SKM-1 (cell line): ENCODE data around the gene TET3.

ENCODE experiments used
- DNase-seq: peaks from one replicate; lab custom pipeline; 2025; ENCODE audit not compliant: unreplicated experiment; lab: John Stamatoyannopoulos, UW

TET3 gene

DNA sequence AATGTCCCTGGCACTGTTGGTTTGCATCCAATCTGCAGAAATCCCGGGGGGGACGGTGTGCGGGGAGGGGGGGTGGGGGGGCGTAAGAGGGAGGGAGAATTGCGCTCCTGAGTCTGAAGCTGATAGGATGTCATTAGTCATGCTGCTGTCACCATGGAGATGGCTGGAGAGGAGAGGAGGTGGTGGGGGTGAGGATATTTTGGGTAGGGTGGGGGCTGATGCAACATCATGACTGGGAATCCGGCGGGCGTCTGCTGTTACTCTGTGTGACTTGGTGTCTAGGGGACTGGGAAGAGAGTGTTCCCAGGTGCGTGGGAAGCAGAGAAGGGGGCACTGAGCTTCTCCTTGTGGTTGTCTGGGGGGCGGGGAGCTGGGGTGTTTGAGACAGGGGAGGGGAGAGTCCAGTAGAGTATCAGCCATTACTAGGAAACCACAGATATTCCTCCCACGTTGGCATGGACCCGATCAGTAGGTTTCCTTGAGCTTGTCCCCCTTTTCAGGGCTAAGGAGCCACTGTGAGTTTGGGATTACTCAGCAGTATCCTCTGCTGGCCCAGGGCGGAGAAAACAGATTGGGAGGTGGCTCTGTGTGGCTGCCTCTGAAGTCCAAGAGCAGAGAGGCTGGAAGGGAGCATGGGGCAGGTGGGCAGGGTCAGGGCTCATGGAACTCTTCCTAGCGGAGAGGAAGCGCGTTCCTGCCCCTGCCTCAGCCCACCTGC, 18.9 kb downstream of the TET3 start:
- no peak for DNase-seq

DNA sequence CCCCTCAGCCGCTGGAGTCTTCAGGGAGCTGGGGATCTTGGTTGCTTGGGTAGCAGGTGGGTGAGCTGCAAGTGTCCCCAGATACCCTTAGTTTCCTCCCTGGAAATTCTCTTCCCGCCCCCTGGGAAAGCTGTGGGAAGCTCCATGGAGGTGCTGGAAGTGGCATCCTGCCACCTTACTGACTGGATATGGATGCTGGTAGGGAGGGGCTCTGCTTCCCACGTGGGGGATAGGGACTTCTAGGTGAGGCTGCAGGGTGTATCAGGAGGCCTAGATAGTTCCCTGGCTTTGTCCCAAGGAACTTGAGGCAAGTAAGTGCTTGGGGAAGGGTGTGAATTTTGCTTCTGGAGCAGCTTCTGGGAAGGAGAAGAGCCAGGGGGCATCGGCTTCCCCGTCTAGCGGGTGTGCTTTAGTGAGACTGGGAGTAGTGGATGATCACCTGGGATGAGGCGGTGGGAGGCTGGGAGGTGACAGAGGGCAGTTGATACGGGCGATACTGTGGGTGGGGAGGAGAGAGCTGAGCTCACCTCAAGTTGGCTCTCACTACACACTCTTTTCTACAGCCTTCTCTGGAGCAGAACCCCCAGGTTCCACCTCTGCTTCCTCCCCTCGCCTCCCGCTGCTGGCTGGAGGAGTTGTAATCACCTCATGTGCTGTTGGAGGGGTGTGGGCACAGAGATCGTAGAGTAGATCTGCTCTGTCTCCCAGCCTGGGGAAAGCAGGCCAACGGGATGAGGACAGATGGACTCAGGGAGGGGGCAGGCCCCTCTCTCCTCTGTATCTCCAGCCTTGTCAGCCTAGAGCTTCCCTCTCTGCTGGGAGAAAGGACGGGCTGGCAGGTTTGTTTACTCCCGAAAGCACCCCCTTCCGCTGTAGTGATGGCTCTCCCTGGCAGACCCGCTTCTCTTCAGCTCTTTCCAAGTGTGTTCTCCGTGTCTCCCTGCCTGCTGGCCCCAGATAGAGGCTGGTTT, 19.8 kb downstream of the TET3 start:
- no peak for DNase-seq

DNA sequence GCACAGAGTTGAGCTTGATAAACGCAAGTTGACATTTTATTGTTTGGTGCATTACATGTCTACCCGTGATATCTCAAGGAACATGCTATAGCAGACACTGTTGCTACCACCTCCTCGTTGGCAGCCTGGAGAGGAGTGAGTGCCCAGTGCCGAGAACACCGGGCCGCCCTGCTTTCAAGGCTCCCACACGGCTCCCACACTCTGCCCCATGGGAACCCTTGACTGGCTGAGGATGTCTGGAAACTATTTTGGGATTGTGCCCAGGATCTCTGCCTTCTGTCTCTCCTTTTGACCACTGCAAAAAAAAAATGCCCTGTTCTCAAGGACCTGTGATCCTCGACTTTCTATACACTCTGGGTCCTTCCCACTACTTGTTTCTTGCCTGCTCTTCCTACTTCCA, 21.1 kb downstream of the TET3 start:
- DNase-seq: no peak

DNA sequence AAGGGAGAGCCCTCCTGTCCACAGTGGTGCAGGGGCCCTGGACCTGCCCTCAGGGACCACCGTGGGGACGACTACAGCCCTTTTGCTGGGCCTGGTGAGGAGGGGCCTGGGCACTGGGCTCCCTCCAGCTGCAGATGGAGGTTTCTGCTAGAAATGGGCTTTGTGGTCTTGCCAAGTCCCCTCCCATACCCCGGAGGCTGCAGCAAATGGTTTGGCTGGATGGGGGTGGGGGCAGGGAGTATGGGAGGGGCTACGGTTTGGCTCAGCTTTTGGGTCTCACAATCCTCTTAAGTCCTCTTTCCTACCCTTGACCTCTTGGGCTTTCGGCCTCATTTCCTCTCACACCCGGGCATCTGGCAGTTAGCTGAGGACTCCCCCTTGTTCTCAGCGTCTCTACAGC, 21.7 kb downstream of the TET3 start:
- DNase-seq: no peak

DNA sequence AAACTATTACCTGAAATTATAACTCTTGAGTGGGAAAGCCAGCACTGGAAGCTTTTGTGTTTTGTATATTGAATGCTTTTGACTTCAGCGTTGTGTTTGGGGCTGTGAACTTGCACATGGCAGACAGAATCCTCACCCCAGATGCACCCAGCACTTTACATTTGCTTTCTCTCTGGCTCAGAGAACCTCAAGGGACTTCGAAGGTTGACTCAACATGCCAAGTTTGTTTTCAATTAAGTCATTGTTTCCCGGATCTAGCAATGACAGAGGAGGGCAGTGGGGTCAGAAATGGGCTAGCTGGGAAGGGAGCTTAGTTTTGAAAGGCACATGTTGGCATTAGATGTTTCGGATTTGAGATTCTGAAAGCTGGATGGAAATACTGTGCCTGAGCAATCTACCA, 22.4 kb downstream of the TET3 start:
- DNase-seq: no peak

DNA sequence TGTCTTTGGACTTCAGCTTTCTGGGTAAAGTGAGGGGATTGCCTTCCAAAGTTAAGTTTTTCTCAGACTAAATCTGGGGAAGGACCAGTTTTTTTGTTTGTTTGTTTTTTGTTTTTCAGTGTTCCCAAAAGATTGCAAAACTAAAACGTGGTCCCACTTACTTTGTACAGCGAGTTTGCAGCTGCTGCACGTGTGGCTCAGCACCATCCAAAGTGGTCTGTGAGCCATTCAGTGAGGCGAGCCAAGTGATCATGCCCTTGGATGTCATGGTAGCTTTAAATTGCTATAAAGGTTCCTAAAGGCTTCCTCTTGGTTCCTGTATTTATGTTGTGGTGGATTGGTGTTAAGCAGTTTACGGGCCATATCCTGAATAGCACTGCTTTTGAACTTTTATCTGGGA, 23.0 kb downstream of the TET3 start:
- DNase-seq: no peak

DNA sequence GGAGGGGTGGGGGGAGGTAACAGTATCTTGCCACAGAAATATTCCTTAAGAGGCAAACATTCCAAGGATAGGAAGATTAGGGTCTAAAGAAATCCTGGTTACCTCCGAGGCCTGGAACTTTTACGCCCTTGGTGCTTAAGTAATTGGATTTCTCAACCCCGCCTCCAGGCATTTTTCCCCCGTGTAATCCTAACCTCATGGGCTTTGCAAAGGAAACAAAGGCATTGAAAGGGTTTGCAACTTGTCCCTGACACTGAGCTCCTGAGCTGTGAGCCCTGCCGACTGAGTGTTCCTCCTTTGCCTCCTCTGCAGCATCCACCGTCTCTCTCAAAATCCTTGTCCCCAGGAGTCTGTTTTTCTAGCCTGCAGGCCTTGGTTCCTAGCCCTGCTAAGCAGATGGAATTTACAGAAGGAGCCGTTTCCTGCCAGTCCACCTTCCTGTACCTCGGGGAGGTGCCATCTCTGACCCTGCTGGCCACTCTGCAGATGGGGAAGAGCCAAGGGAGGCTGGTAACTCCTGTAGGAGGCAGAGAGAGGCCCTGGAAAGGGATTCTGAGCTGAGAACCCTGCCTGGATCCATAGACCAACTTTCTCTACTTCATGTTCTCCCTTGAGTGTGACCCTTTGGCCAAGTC, 24.2 kb downstream of the TET3 start:
- no peak for DNase-seq

DNA sequence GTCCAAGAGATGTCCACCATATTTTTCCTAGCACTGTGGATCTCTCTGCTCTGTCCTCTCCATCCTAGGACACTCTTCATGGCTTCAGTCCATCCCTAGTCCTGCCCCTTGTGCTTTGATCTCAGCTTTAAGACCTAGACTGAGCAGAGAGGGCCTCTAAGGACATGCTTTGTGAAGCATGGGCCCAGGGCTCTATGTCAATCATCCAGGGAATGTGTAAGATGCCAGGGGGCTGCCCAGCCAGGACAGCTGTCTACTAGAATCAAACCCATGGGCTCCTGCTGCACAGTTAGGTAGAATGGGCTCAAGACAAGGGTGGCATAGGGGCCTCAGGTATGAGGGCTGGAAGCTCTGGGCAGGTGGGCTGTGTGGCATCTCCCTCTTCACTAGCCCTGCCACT, 24.9 kb downstream of the TET3 start:
- no peak for DNase-seq

DNA sequence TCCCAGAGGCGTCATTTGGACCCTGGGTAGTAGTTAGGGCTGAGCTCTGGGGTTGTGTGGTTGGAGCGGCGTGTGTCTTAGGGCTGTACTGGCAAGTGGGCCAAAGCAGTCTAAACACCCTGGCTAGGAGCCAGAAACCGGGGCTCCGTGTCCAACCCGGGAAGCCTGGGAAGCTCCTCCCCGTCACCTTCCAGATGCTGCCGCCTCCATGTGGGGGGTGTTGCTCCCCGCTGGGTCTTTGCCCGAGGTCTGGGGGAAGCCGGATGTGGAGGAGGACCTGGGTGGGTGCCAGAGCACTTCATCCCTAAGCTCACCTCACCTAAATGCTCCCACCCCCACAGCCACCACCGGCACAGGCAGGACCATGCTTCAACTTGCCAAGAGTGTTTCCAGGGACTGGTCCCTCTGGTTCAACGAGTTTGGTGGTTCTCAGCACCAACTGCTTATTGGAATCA, 25.4 kb downstream of the TET3 start:
- no peak for DNase-seq

DNA sequence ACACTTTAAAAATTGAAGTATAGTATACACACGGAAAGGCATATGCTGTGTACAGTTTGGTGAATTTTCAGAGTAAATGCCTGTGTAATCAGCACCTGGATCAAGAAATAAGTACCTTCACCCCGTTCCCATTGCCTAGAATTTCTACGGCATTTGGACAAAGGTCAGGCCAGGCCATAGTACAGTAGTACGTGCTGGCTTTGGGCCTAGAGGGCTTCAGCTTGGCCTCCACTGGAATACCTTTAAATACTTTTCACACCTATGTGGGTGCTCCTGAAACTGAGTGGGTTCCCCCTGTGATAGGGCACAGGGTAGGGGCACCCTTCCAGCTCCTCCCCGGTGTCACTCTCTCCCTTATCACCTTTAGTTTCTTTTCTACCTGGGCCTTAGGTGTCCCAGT, 26.5 kb downstream of the TET3 start:
- DNase-seq: no peak

DNA sequence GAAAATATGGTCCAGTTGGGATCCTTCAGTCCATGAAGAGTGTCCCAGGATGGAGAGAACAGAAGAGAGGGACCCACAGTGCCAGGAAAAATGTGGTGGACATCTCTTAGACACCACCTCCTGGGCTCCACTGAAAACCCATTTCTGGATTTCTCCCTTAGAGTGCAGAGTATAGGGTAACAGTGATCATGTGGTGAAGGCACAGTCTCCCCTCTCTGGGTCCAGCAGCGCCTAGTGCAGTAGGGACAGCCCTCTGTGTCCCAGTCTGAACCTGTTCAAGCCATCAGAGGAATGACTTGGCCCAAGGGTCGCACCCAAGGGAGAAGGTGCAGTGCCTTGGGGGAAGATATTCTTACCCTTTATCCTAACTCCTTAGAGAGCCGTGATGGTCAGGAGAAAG, 30.1 kb downstream of the TET3 start:
- no peak for DNase-seq

DNA sequence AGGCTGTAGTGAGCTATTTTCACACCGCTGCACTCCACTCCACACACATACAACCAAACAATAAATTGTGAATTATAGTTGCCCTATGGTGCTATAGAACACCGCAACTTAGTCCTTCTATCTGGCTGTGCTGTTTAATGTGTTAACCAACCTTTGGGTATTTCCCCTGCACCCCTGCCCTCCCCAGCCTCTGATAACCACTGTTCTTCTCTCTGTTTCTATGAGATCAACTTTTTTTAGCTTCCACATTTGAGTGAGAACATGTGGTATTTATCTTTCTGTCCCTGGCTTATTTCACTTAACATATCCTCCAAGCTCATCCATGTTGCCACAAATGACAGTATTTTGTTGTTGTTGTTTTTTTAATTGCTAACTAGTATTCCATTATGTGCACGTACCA, 32.5 kb downstream of the TET3 start:
- no peak for DNase-seq

DNA sequence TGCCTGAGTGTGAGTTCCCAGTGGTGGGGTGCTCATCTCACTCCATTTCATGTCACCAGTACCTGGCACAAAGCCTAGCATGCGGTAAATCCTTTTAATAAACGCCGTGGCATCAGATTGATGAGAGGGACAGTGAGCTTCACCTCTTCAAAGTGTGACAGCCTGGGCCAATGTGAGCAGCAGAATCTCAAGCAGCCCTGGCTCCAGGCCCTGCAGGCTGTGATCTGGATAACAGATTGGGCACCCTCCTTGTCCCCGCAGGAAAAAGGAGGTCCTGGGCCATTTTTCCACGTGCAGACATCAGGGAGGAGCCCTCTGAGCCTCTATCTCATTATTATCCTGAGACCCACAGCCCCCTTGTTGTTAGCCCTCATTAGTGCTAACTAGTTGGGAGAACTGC, 34.8 kb downstream of the TET3 start:
- DNase-seq: no peak

DNA sequence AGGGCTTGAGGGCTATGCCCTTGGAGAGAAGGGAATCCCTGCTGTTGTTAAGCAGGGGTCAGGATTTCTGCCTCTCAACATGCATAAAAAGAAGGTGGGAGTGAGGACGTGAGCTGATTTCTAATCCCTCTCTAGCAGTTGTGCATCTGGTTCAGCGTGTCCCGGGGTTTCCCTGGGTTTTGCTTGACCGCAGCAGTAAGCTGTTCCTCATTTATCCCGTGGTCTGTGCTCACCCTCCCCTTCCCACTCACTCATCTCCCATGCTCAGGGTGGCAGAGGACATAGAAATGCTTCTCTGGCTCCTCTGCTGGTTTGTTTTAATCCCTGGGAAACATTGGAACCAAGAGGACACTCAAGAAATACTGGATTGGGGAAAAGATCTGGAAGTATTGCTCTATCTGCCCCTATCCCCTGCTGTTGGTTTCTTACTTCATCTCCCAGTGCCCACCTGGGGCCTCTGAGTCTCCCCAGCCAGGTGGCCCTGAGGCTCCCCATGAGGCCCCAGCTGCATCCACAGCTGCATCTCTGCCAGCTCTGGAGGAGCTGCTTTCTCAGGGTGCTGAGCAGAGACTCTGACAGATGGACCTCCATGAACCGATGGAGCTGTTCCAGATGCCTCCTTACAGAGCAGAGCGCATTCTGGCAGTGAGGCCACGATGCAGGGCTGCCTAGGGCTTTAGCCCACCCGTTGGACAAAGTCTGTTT, 36.1 kb downstream of the TET3 start:
- no peak for DNase-seq

DNA sequence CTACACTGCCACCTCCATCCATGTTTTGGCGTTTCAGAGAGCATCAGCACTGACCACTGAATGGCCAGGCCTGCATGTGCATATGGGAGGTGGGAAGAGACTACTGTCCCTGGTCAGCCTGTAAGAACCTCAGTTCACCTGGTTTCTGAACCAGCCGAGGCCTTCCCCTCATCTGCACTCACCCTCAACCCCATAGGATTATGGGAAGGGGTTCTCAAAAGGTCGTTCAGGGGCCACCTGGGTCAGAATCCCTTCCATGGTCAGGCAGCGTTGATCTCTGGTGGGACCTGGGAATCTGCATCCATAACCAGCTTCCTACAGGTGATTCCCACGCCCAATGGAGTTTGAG, 36.7 kb downstream of the TET3 start:
- DNase-seq: no peak

DNA sequence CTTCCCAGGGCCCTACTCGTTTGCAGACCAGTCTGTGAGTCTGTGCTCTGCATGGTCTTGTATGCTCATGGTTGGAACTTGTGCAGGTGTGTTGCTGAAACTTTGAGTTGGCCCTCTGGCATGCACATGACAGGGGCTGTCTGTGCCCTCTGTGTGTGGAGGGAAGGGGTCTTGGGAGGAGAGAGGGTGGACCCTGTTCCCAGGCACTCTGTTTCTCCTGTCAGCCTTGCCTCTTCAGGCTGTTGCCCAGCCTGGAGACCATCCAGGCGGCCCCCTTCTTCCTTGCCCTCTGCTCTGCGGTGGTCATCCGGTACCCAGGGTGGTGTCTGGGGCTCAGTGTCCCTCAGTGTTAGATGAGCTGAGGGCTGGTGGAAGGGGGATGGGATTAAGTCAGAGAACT, 39.5 kb downstream of the TET3 start:
- no peak for DNase-seq

DNA sequence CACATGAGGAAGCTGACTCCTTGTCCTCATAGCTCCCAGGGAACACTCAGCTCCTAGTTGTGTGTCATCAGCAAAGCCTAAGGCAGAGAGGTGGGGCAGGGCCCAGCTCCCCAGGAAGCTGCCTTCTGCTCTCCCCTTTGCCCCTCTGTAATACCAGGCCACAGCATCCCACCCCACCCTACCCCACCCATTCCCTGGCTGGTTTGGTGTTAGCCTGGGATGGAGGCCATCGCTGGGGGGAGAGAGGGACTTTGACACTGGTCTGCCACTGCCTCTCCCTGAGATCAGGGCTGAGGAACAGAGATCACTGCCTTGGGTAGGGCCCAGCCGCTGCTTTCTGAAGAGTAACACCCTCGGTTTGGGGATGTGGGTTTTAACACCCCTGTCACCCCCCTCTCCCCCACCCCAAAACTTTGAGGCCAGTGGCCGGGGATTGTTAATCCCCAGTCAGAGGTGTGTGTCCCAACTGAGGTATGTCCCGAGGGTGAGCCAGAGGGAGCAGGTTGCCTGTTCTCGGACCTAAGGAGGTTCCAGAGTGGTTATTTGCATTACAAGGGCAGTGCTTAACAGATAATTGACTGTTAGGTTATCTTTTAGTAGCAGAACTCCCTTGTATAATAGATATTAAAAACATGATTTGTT, 41.4 kb downstream of the TET3 start:
- DNase-seq: no peak

DNA sequence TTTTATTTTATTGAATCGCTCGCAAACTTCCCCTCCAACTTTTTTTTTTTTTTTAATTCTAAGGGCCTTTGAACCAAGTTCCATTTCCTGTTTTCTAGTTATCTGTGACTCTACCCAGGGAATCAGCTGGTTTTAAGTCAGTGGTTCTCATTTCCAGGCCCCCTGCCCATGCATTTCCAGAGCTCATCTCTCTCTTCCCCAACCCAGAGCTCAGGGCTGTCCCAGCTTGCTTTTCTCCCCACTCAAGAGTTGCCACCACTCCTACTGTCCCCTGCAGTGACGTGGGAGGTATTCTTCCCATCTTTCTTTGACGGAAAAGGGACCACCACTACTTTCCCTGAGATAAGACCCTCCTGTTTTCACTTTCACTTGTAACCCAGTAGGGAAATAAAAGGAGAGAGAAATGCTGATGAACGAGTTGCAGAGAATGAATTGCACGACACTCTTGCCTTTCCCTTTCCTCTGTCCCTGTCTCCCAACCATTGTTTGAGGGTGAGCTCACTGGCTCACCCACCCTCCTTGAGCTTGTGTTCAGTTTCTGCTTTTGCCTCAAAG, 42.1 kb downstream of the TET3 start:
- DNase-seq: no peak

DNA sequence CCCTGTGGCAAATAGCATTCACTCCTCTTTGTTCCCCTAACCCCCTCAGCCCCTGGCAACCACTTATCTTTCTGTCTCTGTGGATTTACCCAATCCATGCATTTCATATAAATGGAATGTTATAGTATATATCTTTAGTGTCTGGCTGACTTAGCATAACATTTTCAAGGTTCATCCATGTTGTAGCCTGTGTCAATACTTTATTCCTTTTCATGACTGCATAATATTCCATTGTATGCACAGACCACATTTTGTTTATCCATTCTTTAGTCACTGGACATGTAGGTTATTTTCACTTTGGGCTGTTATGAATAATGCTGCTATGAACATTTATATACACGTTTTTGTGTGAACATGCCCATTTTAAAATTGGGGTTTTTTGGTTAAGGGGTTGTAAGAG, 42.8 kb downstream of the TET3 start:
- no peak for DNase-seq

DNA sequence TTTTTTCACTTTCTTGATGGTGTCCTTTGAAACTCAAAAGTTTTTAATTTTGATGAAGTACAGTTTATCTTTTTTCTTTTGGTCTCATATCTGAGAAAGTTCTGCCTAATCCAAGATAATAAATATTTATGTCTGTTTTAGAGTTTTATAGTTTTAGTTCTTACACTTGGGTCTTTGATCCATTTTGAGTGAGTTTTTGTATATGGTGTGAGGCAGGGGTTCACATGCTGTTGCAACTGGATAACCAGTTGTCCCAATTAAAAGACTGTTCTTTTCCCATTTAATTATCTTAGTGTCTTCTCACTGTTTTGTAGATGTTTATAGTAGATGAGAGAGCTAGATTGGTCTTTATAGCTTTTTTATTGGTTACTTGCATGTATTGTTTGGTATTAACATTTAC, 43.6 kb downstream of the TET3 start:
- DNase-seq: no peak

DNA sequence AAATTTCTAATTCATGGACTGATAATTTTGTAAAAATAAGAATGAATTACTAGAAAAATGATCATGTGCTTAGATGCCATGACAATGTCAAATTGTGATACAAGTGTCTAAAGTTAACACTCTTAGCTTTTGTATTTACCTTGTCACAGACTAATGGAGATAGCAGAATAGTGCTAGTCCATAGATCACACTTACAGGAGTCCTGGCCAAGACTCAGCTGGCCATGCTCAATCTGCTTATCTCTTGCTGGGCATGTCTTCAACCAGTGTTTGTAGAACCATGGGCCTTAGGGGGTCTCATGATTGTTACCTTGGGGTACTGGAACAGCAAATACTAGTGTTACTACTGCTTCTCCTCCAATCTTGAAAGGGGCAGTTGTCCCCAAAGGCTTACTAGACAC, 44.0 kb downstream of the TET3 start:
- DNase-seq: no peak
